ENCODE results near the gene RAPGEF1.

Gene RAPGEF1

GRCh38 chr9:131603199-131603598 lies 136.7 kb downstream of the RAPGEF1 start:
- H3K4me3 ChIP-seq (ENCODE audit: low read depth, low read length), result no peak overlapping the region
- POLR2A ChIA-PET, result interaction anchor here (0.7 kb wide), 1 partner anchor 134 kb away, joined by 5 read pairs; no protein-coding TSS in a partner anchor
- DNase-seq (ENCODE audit: low read depth, low spot score), result no peak
- TF ChIP-seq CTCF (IDR thresholded peaks at IDR 0.05; ENCODE audit: insufficient read depth, low read length, missing control alignments), result no peak
- CTCF ChIA-PET, result interaction anchor here (6.2 to 12.7 kb wide), 2 partner anchors 12 to 139 kb away, joined by 43 to 193 read pairs; partner anchors contain the start of gene RAPGEF1

DNA sequence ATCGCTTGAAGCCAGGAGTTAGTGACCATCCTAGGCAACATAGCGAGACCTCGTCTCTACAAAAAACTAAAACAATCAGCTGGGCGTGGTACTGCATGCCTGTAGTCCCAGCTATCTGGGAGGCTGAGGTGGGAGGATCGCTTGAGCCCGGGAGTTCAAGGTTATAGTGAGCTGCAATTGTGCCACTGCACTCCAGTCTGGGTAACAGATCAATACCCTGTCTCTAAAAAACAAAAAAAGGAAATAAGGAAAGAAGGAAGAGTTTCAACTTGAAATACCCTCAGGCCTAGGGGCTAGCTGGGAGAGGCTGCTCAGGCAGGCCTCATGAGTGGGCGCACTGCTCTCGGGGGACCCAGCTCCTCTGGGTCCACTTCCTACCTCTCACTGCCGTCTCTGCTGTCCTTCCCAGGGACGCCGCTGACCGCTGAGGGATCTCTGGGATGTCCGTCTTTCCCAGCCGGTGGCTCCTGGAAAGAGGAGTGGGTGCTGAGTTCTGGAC lies 138.1 kb downstream of the RAPGEF1 start:
- no peak for DNase-seq (ENCODE audit: low read depth, low spot score)
- ChIA-PET CTCF (interaction anchor here (6.2 to 12.7 kb wide), 2 partner anchors 11 to 140 kb away, joined by 43 to 193 read pairs; partner anchors contain the start of gene RAPGEF1), POLR2A (no interaction called here)
- no peak for TF ChIP-seq CTCF (IDR thresholded peaks at IDR 0.05; ENCODE audit: insufficient read depth, low read length, missing control alignments)
- H3K4me3 ChIP-seq (ENCODE audit: low read depth, low read length), result no peak overlapping the region

DNA sequence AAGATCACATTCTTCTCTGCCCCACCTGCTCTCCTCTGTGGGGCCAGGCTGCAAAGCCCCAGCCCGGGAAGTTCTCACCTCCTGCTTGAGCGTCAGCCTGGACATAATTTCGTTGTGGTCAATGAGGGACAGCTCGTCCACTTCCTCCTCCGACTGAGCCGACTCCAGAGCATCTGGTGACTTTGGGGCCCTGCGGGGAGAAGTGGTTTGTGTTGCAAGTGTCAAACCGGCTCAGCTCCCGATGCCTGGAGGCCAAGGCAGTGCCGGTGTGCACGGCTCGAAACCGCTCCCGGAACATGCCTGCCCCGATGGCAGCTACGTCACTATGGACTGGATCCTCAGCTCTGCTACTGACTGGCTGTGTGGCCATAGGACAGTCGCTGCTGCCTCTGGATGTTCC lies 141.8 kb downstream of the RAPGEF1 start:
- POLR2A ChIA-PET, result no interaction called here
- no peak for TF ChIP-seq CTCF (IDR thresholded peaks at IDR 0.05; ENCODE audit: insufficient read depth, low read length, missing control alignments)
- no peak for DNase-seq (ENCODE audit: low read depth, low spot score)
- CTCF ChIA-PET, result interaction anchor here (1.3 to 12.9 kb wide), 2 partner anchors 9 to 141 kb away, joined by 5 to 556 read pairs; partner anchors contain the start of gene RAPGEF1
- no peak overlapping the region for H3K4me3 ChIP-seq (ENCODE audit: low read depth, low read length)

GRCh38 chr9:131597246-131597645 lies 142.6 kb downstream of the RAPGEF1 start:
- H3K4me3 ChIP-seq (ENCODE audit: low read depth, low read length), result no peak overlapping the region
- no peak for DNase-seq (ENCODE audit: low read depth, low spot score)
- ChIA-PET POLR2A (no interaction called here), CTCF (interaction anchor here (12.9 kb wide), 1 partner anchor 142 kb away, joined by 556 read pairs; the partner anchor contains the start of gene RAPGEF1)
- no peak for TF ChIP-seq CTCF (IDR thresholded peaks at IDR 0.05; ENCODE audit: insufficient read depth, low read length, missing control alignments)

DNA sequence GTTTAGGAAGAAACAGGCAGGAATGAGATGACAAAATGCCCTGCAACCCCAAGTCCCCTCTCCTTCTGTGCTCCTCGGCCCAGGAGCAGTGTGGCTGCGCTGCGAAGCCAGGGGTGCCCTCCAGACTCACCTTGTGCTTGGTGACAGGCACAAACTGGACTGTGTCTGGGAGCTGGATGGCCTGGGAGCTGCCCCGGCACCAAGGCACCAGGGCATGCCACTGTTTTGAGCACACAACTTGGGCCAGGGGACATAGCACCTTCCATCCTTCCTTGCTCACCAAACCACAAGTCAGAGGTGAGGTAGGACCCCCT lies 143.5 kb downstream of the RAPGEF1 start:
- CTCF ChIA-PET, result interaction anchor here (12.9 kb wide), 1 partner anchor 142 kb away, joined by 556 read pairs; the partner anchor contains the start of gene RAPGEF1
- no peak for TF ChIP-seq CTCF (IDR thresholded peaks at IDR 0.05; ENCODE audit: insufficient read depth, low read length, missing control alignments)
- POLR2A ChIA-PET, result no interaction called here
- no peak for DNase-seq (ENCODE audit: low read depth, low spot score)
- H3K4me3 ChIP-seq (ENCODE audit: low read depth, low read length), result no peak overlapping the region

DNA sequence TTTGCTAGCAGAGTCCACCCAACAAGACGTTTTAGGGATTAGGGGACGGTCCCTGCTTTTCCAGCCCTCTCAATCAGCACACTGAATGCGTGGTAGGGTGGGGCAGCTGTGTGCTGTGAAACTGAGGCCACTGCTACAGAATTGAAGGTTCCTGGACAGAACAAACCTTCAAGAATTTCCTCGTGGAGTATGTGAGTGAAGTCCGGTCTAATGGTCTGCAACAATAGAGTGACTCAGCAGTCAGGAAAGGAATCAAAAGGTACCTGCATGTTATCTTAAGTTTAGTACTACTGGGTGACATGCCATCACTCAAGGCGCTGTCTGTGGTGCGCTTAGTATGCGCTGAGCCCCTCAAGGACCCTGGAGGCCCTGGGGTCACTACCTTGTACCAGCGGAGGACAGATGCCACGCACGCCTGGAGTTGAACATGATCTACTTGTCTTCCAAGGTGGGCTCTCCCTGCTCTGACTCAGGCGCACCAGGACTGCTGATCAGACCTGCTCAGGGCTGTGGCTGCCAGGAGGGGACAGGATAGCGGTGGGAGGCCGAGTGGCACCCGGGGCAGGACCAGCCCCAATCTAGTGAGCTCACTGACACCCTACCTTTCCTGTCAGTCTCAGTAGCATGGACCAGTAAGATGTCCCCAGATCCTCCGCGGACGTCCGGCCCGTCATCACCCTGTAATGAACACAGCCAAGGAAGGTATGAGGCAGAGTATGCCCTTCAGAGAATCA lies 144.0 kb downstream of the RAPGEF1 start:
- TF ChIP-seq CTCF (IDR thresholded peaks at IDR 0.05; ENCODE audit: insufficient read depth, low read length, missing control alignments), result no peak
- no peak for DNase-seq (ENCODE audit: low read depth, low spot score)
- ChIA-PET CTCF (interaction anchor here (12.9 kb wide), 1 partner anchor 143 kb away, joined by 556 read pairs; the partner anchor contains the start of gene RAPGEF1), POLR2A (no interaction called here)
- no peak overlapping the region for H3K4me3 ChIP-seq (ENCODE audit: low read depth, low read length)
